GM18909 (cell line): ENCODE measurements around the gene TEX2.

Source experiments
- ATAC-seq: cut with Tn5 transposase; IDR thresholded peaks from one replicate; pipeline ENCODE4 v1.9.1; 2021; ENCODE audit warnings: mild to moderate bottlenecking; ENCODE audit not compliant: unreplicated experiment, poor library complexity

Gene TEX2

DNA sequence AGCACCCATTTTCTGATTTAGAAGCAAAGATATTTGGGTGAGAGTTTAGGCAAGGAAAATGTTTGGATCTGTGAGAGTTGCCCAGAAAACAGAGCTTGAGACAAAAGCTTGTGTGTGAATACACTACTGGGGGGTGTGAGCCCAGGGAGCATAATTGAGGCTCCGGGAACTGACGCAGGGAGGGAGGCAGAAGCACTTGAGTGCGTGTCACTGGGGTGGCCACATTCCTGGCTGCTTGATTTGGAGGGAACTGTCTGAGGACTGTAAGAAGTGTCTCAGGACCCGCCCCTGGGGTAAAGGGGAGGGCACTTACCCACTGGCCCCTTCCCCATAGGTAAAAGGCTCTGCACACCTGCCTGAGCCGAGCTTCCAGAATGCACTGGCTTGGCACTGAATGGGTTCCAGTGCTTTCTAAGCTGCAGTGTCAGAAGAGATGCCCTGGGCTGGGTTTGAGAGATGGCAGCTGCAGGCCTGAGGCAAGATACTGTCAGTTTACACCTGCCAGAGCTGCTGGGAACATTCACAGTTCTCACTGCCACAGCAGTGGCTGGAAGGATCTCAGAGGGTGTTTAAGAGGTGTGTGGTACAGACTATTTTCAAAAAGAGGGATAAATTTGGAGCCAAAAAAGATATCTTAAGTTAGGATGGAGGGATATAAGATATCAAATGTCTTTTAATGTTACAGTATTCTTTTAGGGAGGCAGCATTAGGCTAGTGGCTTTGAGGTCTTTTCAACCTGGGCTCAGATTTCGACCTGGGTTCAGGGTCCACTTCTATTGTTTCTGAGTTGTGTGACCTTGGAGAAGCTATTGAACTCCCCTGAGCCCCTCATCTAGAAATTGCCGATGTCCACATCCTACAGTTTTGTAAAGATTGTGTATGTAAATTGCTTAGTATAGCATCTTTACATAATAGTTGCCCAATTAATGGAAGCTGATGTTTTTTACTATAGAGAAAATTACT is 6.9 kb upstream of the TEX2 start:
- no peak for ATAC-seq

DNA sequence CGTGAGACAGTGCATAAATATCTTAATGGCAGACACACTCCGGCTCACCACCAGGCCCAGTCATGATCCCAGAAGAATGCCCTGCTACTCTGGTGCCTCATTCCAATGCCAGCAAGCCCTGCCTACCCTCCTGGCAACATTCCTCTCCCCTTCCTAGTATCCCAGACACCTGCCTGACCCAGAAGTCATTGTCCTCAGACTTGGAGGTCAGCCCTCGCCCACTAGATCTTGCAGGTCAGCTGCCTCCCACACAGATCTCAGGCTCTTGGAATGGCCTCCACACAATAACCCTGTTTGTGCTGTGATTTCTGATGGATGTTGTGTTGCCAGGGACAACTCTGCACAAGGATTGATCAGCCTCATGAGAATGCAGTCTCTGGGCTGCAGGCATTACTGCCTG is 1.8 kb upstream of the TEX2 start:
- no peak for ATAC-seq

DNA sequence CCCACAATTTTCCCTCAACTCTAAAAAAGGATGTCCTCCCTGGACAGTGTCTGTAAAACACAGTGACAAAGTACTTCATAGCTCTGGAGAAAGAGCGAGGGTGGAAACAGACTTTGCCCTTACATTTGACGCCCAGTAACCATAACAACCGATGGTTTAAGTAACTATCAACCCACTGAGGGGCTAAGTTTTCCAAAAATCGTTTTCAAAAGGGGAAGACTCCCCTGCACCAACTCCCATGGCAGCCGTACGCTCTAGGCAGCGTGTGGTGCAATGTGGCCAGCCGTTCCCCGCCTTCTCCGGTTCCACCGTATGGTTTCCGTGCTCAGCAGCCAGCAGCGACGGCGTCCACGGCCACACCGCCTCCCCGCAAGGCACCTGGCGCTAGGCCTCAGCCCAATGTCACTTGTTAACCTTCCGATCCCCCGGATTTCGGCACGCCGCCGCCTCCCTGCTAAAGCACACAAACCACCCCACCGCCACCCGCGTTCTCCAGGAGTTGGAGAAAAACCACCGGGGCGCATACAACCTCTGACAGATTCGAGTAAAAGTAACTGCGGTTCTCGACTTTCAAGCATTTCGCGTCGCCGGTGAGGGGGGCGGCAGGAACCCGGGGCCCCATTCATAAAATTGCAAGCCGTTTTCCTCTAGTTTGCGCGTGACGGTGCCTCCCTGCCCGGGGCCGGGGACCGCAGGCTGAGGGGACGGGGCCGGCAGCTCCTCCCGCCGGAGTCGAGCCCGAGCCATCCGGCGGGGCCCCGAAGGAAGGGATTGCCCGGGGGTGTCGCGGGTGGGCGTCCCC is 661 bp downstream of the TEX2 start:
- peak; percentile 40 for ATAC-seq

DNA sequence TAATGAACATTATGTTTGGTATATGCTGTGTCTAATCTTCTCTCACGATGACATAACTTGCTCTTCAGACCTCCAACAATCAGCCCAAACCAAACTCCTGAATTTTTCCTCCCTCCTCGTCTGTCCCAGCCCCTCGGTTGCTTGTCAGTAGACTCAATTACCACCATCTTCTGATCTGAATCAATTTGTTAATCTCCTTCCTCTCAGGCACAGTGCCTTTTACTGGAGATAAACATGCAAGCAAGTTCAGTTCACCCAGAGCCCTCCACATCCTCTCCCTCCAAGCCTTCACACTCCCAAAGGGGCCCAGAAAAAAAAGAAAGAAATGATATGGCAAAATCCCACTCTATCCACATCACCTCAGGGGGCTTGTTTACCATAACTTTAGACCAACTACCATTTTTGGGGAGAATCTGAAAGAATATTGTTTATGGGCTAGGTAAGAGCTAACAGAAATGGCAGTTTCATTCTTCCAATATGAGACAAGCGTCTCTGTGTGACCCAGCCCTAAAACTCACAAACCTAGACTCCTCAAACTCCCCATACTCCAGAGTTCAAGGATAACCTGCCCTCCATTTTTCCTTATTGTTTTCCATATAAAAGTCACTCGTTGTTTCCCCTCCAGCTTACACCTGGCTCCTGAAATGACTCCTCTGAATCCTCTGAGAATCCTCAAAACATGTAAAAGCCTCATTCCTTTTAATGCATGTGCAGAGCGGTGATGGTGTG is 1.5 kb downstream of the TEX2 start:
- ATAC-seq, result no peak

DNA sequence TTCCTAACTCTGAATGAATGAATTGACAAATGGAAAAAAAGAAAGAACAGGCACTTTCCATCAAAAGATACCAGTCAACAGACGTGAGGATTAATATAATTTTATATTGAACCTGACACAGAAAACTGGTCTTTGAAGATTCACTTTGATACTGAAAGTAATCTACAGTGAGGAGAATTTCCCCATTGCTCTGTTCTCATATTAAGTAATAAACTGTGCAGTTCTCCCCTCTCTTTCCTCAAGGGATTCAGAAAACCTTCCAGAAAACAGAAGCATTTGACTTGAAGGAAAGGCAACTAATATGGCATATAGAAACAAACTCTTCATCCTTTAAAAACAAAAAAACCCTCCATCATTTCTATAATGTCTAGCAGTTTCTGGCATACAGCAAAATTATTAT is 2.2 kb downstream of the TEX2 start:
- no peak for ATAC-seq

DNA sequence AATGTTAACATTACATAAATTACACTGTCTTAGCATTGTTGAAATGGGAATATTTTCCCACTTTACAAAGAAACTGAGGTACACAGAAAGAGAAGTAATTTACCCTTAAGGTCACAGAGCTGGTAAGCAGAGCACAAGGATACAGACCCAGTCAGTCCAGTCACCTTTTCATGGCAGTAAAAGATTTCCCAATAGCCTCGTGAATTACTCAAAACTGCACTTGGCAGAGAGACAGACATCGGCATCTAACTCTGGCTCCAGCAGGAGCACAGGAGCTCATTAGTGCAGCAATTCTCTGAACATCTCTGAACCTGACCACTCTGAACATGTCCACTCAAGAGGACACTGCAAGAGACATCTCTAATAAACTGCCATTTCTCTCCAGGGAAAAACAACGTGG is 3.1 kb downstream of the TEX2 start:
- ATAC-seq, result no peak

DNA sequence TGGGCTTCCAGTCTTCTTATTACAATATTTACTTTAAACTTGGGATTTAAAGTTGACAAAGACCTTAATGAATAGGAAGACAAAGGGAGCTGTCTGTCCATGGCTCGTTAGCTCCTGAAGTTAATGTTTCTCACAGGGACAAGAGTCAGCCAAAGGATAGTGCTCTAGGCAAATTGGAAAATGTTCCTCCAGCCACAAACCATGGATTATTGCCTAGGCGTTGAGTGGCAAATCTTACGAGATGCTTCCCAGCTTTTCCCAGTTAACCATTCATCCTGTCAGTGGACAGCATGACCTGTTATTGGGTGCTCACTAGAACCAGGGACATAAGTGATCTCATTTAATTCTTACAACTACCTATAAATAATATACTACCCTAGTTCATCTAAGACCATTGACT is 3.6 kb downstream of the TEX2 start:
- ATAC-seq, result no peak

DNA sequence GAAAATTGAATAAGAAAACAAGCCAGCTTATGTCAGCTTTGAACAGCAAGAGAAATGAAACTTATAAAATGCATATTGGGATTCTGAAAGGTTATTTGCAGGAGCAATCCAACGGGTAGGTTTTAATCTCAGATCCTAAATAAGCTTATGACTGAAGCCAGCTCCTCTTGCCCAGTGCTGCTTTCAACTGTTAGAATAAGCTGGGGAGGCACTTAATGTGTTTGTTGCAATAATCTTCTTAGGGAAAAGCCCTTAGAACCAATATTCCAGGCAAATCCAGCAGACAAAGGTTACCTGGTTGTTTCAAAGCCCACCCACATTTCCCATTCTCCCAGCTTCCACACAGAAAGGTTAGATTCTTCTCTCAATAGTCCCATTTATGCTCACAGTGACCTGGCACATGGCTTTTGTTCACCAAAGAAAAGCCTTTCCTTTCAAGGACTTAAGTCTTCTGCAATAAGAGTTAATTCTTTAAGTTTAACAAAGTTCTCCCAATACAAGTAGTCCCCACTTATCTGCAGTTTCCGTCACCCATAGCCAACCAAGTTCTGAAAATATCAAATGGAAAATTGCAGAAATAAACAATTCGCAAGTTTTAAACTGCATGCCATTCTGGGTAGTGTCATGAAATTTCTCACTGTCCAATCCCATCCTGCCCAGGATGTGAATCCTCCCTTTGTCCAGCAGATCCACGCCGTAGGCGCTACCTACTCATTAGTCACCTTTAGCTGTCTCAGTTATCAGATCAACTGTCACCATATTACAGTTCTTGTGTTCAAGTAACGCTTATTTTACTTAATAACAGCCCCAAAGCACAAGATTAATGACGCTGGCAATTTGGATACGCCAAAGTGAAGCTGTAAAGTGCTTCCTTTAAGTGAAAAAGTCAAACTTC is 5.9 kb downstream of the TEX2 start:
- ATAC-seq, result no peak

DNA sequence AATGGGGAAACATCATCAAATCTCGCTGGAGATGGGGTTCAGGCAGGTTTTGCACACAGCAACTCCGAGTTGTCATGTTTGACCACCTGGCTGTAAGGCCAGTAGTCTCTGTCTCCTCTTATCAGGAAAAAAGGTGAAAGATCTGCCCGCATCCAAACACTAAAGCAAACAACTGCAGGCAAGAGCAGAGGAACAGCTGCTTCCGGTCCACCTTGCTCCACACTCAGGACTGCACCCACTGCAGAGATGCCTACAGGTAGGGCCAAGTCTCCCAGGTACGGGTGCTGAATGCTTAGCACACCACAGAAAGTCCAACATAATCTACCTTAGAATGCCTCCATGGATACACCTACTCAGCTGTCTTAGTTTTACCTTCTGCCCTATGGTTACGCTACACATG is 7.3 kb downstream of the TEX2 start:
- ATAC-seq, result no peak

DNA sequence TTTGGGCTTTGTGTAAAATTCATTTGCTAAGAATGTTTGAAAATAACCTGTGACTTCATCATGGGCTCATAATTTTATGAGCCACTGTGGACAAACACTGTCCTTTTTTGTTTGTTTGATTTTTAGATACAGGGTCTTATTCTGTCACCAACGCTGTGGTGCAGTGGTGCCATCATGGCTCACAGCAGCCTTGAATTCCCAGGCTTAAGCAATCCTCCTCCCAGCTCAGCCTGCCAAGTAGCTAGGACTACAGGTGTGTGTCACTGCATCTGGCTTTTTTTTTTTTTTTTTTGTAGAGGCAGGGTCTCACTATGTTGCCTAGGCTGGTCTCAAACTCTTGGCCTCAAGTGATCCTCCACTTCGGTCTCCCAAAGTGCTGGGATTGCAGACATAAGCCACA is 8.3 kb downstream of the TEX2 start:
- no peak for ATAC-seq

DNA sequence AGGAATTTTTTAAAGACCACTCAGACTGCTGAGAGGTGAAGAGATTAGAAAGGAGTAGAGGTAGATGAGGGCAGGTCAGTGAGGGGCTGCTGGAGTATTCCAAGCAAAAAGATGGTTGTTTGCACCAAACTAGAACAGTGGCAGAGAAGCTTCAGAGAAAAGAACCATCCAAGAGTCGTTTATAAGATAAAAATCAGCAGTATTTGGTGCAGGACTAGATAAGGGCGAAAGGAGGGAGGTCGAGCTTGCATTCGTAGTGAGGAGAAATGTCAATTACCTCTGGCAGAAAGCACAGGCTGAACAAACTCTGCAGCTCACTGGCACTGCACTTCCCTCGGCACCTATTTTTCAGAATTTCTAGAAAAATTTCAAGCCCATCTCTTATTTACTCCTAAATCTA is 9.6 kb downstream of the TEX2 start:
- ATAC-seq, result no peak

DNA sequence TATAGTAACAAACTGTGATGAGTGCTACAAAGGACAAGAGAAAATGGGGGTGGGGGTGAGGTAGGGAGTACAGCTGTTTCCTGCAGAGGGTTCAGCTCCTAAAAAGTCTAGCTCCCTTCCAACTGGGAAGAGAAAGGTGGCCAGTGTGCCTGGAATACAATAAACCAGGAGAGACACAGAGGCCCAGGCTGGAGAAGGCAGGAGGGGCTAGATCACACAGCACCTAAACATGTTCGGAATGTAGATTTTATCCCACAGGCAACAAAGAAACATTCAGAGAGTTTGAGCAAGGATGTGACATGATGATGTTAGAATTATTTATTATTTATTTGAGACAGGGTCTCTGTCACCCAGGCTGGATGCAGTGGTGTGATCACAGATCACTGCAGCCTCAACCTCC is 10.2 kb downstream of the TEX2 start:
- no peak for ATAC-seq

DNA sequence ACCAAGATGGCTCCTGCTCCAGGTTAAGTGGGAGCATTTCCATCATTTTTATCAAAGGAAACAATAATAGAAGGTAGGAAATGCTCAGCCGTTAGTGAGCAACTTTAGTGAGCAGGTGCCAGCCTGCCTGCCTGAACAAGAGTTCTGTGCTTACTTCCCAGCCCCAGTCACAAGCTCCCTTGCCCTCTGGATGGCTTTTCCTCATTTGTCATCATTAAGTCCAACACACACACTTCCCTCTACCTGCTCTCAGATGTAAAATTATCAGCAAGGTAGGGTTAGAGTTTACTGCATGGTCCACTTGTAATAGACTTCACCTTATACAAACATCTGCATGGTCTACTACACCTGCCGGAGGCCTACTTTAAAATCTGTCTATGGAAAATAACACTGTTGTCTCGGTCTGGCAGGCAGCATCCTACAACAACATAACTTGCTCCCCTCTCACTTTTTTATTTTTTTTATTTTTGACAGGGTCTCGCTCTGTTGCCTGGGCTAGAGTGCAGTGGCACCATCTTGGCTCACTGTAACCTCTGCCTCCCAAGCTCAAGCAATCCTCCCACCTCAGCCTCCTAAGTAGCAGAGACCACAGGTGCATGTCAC is 12.7 kb downstream of the TEX2 start:
- ATAC-seq, result no peak

DNA sequence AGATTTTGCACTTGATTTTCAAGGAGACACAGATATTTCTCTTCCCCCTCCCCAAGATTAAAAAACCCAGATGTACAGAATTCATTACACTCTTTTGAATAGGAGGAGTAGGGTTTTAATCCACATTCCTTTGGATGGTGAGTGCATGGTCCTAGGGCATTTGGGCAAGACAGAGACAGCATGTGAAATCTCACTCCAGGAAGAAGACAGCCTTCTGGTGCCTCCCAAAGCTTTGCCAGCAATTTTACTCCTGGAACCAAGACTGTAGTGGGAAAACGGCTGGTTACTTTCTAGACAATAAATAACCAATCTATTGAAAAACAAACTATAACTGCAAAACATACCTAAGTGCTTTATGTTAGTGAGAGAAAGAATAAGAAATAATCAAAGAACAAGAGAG is 15.2 kb downstream of the TEX2 start:
- no peak for ATAC-seq

DNA sequence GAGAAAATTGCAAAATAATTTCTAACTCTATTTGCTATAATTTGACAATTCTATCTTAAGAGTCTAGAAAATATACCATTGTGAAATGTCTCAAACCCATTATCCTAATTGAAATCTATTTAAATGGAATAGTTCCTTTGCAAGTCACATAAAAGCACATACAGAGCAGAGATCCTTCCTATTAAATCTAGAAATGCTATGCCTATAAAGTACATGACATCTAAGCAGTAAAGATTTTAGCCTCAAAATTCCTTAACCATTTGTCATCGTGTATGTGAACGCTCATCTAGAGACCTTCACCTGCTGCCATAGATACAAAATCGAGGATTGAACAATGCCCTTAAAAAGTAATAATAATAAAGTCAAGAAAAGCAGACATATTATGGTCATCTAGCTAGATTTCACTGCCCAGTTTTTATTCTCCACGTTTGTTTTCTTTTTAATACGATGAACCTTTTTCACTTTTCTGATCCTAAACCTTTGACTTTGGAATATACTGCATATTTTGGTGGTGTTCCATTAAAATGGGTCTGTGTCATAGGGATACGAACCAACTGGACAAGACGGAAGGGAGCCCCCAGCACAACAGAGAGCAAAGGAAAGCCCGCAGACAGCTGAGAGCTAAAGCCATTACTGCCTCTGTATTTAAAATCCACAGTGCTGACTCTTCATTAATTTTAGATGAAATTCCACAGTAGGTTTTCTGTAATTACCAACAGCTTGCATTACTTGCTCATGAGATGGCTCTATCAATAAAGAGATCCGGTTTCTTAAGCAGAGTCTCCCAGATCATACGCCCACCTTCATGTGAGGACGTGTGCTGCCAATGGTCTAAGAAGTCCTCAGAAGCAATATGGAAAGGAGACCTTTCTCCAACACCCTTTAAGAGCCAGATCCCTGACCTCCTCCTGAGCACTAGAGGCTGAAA is 17.6 kb downstream of the TEX2 start:
- no peak for ATAC-seq

DNA sequence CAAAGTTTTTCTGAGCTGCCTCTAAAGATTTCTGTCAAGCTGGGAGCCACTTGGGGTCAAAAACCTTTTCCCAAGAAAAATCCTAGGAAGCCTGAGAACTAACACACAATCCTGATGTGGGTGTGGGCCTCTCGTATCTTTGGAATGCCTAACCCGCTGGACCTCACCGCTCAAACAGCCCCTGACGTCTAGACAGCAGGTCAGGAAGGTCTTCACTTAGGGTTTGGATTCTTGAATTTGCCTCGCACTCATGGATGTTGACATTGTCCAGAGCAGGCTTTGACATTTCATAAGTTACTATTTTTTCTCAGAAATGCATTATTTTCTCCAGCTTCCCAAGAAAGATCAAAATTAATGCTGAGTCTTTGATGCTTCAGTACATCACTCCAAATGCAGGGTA is 18.9 kb downstream of the TEX2 start:
- no peak for ATAC-seq

DNA sequence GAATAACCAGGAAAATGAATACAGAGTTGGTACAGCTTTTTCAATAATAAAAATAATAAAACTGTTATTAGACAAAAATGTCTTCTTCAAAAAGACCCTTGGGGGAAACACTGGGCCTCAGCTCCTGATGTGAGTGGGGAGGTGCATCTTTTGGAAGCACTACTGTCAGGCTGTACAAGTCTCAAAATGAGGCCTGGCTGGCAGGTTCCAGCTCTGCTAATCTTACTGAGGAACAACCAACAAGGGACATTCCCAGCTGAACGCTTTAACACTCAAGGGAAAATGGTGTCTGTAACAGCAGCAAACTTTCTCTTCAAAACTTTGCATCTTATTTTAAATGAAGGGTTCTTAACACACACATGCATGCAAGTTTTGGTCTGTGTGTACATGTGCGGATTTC is 19.7 kb downstream of the TEX2 start:
- ATAC-seq, result no peak

DNA sequence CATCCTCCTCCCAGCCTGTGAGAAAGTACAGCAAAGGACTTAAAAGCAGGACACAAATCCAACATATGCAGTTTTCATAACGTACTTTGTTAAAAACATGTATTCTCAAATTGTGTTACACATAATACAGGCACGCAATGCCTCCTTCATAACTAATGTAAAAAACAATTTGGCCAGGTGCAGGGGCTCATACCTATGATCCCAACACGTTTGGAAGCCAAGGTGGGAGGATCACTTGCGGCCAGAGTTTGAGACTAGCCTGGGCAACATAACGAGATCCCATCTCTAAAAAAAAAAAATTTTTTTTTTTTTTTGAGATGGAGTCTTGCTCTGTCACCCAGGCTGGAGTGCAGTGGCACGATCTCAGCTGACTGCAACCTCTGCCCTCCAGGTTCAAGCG is 20.4 kb downstream of the TEX2 start:
- ATAC-seq, result no peak
